DMS114 treated with DMSO at 0.1 percent for 48 hours (cell line): Measurements from ENCODE around the gene VPS35.

ENCODE experiments used
- DNase-seq: peaks from one replicate; lab custom pipeline; 2025; ENCODE audit not compliant: unreplicated experiment; lab: John Stamatoyannopoulos, UW

VPS35 gene

GRCh38 chr16:46688654-46689364, at the start of gene VPS35:
Gene VPS35 (minus strand): TSS chr16:46689178. CDS start chr16:46689133, 45 bp downstream.
- peak; percentile 98 for DNase-seq

DNA sequence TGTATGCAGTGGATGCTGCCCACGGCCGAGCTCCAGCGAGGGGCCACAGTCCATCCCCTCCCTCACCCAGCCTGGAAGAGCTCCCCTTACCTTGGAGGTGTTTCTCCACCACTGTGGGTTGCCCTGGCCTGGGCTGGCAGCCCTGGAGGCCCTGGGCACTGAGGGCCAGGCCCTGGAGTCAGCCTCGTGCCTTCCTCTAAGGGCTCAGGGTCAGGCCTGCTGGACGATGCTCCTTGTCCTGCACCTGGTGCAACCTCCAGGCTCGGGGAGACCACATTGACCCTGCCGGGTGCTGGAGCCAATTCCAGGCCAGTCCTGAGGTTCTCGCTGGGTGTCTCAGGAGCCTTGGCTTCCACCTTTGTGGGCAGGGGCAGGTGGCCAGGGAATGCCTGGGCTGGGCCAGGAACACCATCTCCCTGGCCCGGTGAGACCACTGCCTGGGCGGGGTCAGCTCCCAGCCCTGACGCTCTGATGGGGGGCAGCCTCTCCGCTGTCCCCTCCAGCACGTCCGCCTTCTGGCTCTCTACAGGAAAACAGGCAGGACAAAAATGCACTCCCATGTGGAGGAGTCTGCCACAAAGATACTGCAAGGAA, 48.7 kb upstream of the VPS35 start:
- no peak for DNase-seq

DNA sequence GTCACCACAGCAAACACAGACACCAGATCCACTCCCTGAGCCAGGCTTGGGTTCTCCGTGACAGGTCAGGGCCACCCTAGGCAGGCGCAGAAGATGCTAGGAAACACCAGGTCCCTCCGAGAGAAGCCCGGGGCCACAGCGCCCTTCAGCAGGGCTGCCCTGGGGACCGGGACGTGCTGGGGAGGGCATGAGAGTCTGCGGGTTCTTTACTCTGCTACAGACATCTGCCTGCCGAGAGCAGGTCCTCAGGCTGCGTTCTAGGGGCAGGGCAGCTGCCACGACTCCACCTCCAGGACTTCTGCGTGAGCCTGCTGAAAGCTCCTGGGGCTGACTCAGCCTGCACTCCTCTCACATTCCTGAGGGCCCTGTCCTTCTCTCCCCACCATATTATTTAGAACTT, 47.7 kb upstream of the VPS35 start:
- no peak for DNase-seq

- no peak for DNase-seq
Observed at GRCh38 chr16:46733319-46733830, 44.4 kb upstream of the VPS35 start.

- no peak for DNase-seq
Observed at GRCh38 chr16:46732561-46732960, 43.6 kb upstream of the VPS35 start.

GRCh38 chr16:46731691-46732555, 42.9 kb upstream of the VPS35 start:
- no peak for DNase-seq

DNA sequence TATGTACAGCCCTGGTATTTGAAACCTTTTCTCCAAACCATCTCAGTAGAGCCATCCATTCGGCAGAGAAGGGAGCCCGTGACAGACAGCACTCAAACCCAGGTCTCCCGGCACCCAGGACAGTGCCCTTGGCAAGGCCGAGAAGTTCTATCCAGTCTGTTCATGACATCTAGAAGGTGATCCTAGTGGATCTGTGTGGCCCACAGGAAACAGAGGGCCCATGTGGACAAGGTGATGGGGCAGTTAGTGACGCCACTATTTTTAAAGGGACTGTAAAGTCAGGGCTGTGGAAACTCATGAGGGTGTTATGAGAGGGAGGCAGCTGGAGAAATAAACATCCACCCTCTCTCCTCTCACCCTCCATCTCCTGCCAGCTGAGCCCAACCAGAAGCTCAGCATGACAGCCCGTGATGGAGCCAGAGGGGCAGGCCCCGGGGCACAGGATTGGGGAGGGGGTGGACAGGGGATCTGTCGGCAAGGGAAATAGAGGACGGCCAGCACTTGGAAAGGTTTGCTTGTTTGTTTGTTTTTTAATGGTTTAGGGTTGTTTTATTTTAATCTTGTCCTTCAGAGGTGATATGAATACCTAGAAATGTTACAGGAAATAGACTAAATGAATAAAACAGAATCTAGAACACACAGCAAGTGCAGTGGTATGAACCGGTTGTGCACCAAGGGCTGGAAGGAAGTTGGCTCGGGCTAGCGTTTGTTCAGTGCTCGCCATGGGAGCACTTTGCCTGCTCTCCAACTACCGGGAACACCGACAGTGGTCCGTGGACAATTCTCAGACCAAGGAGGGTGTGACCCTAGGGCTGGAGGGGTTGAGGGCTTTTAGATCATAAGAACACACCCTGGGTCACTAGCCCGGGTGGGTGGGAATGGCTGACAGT, 42.1 kb upstream of the VPS35 start:
- DNase-seq = no peak

- DNase-seq = no peak
Observed at GRCh38 chr16:46730126-46730525, 41.1 kb upstream of the VPS35 start.

- DNase-seq = no peak
Observed at GRCh38 chr16:46729326-46729995, 40.5 kb upstream of the VPS35 start.

DNA sequence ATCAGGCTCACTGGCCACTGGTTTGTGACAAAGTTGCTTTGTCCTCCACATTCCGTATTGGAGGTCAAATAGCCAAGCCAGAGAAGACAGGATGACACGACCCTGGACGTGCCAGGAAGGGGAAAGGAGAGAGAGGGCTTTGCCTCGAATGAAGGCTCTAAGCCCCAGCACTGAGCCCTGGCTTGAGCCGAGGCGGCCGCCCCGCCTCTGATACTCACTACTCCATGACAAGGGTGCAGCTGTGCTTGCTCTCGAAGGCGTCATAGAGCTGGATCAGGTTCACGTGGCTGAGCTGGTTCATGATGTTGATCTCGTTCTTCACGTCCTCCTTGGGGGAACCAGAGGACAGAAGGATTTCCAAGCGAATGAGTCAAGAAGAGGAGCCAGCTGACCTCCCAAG, 39.8 kb upstream of the VPS35 start:
- DNase-seq = no peak

GRCh38 chr16:46727630-46728029, 38.7 kb upstream of the VPS35 start:
- no peak for DNase-seq

DNA sequence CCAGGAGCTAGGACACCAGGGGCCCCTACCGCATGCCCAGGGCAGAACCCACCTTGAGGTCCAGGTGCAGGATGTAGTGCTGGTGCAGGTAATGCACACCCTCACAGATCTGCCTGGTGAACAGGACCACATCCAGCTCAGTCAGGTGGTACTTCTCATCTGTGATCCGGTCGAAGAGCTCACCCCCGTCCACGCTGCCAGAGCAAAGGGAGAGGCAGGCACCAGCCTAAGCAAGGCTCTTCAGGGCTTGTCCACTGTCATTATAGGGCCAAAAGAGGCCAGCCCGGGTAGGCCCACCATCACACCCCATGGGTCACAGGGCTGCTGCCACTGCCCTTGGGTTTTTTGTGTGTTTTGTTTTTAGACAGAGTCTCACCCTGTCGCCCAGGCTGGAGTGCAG, 38.2 kb upstream of the VPS35 start:
- DNase-seq = no peak

- DNase-seq = no peak
Observed at GRCh38 chr16:46721885-46722284, 32.9 kb upstream of the VPS35 start.

- DNase-seq = no peak
Observed at GRCh38 chr16:46720619-46721018, 31.6 kb upstream of the VPS35 start.

- DNase-seq = no peak
Observed at GRCh38 chr16:46719528-46719927, 30.6 kb upstream of the VPS35 start.

GRCh38 chr16:46718214-46718613, 29.2 kb upstream of the VPS35 start:
- no peak for DNase-seq

DNA sequence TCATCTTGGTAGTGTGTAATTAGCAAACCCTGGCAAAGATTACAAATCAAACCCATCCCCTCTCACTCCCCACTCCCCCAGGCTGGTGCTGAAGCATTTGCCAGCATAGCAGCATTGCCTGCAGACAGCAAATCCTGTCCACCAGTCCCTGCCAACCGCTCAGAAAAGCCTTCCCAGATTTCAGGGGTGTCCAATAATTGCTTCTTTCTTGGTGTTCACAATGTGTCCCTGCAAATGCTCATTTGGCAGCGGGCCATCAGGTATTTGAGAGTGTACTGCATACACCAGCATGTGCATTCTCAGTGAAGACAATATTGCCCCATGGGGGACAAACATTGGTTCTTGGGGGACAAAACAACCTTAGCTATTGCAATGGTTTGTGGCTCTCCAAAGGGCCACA, 28.7 kb upstream of the VPS35 start:
- DNase-seq = no peak

DNA sequence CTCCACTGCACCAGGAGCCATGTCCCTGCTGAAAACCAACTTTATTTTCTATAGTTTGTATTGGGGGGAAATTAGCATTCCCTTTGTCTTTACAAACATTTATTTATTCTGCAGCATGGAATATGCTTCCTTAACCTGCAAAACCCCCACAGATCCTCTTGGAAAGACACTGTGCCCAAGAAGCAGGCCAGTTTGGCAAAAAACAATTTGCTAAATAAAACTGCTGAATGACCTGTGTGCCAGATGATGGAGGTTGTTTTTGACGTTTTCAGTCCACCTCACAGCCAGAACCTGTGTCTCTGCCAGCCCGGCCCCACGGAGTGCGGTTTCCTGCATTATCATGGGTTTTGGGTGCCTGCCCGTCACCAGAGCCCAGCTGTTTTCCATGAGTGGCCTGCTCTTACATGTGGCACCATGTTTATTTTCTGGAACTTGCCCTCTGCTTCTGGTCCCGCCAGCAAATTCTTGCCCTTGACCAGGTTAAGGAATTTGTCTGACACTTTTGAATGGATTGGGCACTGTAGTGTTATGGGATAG, 26.9 kb upstream of the VPS35 start:
- no peak for DNase-seq

DNA sequence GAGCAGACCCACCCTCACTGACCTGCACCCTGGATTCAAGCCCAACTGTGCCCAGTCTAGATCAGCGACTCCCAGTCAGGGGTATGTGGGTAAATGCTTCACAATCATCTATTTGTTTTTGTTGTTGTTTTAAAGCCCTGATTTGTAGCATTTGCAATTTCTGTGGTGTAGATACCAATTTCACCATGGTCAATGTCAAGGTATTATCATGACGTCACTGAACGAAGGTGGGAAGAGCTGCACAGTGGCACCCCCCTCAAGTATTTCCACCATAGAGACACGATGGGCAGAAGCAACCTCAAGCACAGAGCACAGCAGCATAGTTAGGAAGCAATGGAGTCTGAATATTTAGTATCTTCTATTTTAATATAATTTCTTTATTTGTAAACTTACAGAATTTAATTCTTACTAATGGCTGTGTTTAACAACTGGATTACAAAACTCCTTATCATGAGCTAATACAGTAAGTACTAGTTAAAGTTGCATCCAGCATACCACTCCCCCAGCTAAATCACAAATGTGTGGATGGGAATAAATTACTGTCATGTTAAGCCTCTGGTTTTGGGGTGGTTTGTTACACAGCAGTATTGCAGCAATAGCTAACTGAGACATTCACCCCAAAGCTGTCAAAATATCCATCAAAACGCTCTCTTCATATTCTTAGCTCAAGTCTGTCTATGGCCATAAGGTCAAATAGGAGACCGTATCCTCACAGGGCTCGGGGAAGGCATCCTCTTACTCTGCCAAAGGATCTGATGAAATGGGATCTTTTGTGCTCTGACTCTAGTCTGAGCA, 26.0 kb upstream of the VPS35 start:
- DNase-seq = no peak
